HG03280 (cell line): Measurements from ENCODE around the gene MPHOSPH6.
"Not testable (repeated sequence)": the region's sequence is repeated elsewhere in the genome, so short reads cannot be mapped to it uniquely, and the experiment has no call there.

Source experiments
- ATAC-seq: cut with Tn5 transposase; IDR thresholded peaks from one replicate; pipeline ENCODE4 v1.9.1; 2021; ENCODE audit warnings: mild to moderate bottlenecking, moderate library complexity; ENCODE audit not compliant: unreplicated experiment

MPHOSPH6 gene

DNA sequence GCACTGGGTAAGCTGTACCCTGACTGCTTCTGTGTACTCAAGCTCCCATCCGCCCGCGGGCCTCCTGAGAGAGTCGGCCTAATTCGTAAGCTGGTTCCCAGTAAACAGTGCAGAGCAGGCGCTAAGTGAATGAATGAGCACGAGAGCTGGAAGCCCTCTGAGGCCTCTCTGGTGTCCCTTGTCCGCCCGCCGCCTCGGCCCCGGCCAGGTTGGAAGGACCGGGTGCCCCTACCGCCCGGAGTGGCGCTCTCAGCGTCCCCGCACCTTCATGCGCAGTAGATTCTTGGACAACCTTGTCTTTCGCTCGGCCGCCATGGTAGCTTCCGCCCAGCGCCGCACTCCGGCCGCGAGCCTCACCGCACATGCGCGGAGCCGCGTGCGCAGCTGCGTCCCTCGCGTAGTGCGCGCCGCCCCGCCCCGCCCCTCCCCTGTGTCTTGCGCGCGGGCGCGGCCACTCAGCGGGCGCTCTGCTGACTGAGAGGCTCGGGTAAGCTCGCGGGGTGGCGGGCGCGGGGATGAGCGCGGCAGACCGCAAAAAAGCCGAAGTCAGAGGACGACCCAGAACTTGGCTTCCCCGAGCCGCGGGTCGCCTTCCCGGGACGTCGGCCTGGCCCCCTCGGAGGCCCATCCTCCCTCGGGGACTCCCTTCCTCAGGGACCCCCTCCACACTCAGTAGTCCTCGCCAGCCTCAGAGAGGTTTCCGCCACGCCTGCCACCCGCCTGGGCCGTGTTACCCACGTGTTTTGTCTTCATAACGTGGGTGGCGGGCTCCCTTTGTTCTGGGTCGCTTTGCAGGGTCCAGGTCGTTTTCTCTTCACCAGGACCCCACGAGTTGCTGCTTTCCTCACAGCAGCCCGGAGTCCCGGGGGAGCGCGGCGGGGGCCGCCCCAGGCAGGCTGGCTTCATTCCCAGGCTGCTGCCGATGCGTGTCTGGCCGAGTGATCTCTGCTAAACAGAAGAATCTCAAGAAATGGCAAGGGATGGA, at the start of gene MPHOSPH6:
Gene MPHOSPH6, minus strand, starts transcription at position 364 of the 985 bp plus-strand sequence. Its CDS starts 49 bp downstream, at position 315.
- peak; percentile 97 for ATAC-seq

- no peak for ATAC-seq
These were observed 49.3 kb upstream of the MPHOSPH6 start for GRCh38 chr16:82219298-82219697.

- ATAC-seq, result not testable (repeated sequence)
These were observed 39.3 kb upstream of the MPHOSPH6 start for GRCh38 chr16:82209314-82209713.

GRCh38 chr16:82203198-82203597, 33.2 kb upstream of the MPHOSPH6 start:
- no peak for ATAC-seq

DNA sequence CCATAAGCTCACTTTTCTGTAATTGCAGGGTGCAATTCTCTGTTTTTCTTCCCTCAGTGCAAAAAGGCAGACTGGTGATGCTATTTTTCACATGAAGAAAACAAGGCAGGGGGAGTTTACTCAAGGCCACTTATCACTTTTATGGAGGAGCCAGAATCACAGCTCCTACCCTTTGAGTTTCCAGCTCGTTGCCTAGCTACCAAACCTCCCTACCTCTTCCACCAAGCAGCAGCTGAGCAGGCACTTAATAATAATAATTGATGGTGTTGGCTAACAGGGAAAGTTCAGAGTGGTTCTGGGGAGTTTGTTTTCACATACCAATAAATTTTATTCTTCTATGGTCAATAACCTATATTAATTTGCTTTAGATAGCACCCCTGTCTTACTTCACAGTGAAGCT, 31.9 kb upstream of the MPHOSPH6 start:
- no peak for ATAC-seq

DNA sequence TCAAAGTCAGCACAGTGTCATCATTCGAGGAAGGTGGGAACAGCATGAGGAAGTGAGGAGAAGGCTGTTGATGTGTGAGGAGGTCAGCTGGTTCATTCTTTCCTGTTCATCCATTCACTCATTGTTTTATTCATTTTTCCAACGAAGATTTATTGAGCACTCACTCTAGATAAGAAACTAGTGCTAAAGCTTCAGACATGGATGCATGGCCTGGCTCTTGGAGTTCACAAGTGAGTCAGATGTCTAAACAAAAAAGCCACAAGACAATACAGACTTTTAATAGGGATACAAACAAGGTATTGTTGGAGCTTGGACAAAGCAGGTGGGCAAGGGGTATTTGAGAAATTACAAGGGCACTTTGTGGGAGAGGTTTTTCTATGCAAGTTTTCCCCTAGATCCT, 31.3 kb upstream of the MPHOSPH6 start:
- no peak for ATAC-seq

DNA sequence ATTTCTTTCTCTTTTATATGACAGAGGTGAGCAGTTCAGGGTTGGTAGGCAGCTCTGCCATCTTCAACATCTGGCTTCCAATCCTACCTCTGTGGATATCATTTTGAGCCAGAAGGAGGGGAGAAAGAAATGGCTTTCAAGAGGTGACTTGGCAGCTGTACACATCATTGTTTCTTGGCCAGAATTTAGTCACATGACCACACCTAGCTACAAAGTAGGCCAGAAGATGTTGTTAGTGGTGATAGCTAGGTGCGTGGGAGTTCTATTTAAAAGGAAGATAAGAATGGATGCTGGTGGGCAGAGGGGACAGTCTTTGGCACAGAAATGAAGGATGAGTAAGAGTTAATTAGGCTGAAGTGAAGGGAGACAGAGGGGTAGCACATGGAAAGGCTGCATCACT, 29.2 kb upstream of the MPHOSPH6 start:
- no peak for ATAC-seq

- no peak for ATAC-seq
These were observed 27.7 kb upstream of the MPHOSPH6 start for GRCh38 chr16:82197540-82198240.

- no peak for ATAC-seq
These were observed 26.0 kb upstream of the MPHOSPH6 start for GRCh38 chr16:82195917-82196494.

DNA sequence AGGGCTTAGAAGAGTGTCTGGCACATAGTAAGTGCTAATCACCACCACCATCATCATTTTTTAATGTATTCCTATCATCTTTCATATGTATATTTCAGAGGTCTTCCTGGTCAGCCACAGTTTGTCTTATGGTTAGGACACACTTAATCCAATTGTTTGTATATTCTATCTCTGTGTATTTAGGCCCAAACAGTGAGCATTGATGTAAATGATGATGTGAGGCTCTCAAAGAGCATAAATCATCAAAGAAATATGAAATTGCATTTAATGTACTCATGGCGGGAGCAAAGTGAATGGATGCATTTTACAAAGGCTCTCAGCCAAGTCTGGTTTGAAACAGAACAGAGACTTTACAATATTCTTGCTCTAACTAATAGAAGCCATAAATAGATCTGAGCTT, 24.1 kb upstream of the MPHOSPH6 start:
- no peak for ATAC-seq

- no peak for ATAC-seq
These were observed 22.6 kb upstream of the MPHOSPH6 start for GRCh38 chr16:82192665-82193064.

GRCh38 chr16:82190386-82190785, 20.4 kb upstream of the MPHOSPH6 start:
- ATAC-seq, result no peak

- no peak for ATAC-seq
These were observed 17.8 kb upstream of the MPHOSPH6 start for GRCh38 chr16:82187829-82188228.

GRCh38 chr16:82185012-82185411, 15.0 kb upstream of the MPHOSPH6 start:
- ATAC-seq, result no peak

GRCh38 chr16:82184213-82184612, 14.2 kb upstream of the MPHOSPH6 start:
- no peak for ATAC-seq

GRCh38 chr16:82183004-82183397, 13.0 kb upstream of the MPHOSPH6 start:
- no peak for ATAC-seq

- ATAC-seq, result no peak
These were observed 12.4 kb upstream of the MPHOSPH6 start for GRCh38 chr16:82182266-82183003.

DNA sequence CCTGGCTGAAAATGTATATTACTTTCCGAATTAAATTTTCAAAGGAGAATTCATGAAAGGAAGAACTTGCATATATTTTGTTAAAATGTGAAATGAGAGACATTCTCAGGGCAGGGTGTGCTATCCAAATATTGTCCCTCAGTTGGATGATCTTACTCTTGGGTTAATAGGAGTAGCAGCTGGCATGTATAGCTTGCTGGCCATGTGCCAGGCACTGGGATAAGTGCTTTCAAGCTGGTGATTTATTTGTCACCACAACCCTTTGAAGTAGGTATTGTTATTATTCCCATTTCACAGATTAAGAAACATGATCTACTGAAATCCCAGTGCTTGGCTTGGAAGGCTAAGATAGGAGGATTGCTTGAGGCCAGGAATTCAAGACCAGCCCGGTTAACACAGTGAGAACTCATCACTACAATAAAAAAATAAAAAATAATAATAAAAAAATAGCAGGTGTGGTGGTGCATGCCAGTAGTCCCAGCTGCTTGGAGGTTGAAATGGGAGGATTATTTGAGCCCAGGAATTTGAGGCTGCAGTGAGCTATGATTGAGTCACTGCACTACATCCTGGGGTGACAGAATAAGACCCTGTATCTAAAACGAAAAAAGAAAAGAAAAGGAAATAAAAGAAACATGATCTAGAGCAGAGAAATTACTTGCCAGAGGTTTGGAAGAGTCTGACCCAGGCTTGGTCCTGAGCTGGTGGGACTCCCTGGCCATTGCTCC, 11.6 kb upstream of the MPHOSPH6 start:
- ATAC-seq, result no peak

GRCh38 chr16:82178352-82178751, 8.3 kb upstream of the MPHOSPH6 start:
- no peak for ATAC-seq

GRCh38 chr16:82177555-82177954, 7.5 kb upstream of the MPHOSPH6 start:
- no peak for ATAC-seq
